Retina (tissue), 1 donor: ENCODE measurements around the gene ZBTB44.
"Not testable (repeated sequence)": the region's sequence is repeated elsewhere in the genome, so short reads cannot be mapped to it uniquely, and the experiment has no call there.

ENCODE experiments used
- DNase-seq: peaks from one replicate; pipeline ENCODE4 v3.0.0-alpha.2; 2016

Gene ZBTB44

GRCh38 chr11:130310622-130311021 is 4.1 kb downstream of the ZBTB44 start:
- DNase-seq, result no peak

- no peak for DNase-seq
Observed at GRCh38 chr11:130308886-130309285, 5.8 kb downstream of the ZBTB44 start.

DNA sequence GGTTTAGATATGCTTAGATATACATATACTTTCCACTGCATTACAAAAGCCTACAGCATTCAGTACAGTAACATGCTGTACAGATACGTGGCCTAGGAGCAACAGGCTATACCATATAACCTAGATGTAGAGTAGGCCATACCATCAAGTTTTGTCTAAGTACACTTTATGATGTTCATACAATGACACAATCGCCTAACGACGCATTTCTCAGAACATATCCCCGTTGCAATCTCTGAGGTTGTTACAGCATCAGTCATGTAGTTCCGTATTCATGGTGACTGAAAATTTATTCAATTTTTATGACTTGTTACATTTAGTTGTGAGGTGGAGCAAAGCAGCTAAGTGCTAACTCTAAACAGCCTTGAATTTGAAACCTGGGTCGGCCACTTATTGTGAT is 6.7 kb downstream of the ZBTB44 start:
- DNase-seq, result no peak

DNA sequence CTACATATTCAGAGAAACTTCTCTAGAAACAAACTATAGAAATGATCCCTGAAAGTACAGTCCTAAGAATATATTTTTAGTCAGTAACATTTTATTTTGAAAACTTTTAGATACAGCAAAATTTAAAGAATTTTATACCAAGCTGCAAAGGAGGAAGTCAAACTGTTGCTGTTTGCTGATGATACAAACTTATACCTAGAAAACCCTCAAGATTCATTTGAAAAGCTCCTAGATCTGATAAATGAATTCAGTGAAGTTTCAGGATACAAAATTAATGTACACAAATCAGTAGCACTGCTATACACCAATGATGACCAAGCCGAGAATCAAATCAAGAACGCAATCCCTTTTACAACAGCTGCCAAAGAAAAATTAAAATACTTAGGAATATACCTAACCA is 10.1 kb downstream of the ZBTB44 start:
- no peak for DNase-seq

GRCh38 chr11:130301002-130301401 is 13.7 kb downstream of the ZBTB44 start:
- no peak for DNase-seq

- no peak for DNase-seq
Observed at GRCh38 chr11:130300567-130300966, 14.2 kb downstream of the ZBTB44 start.

DNA sequence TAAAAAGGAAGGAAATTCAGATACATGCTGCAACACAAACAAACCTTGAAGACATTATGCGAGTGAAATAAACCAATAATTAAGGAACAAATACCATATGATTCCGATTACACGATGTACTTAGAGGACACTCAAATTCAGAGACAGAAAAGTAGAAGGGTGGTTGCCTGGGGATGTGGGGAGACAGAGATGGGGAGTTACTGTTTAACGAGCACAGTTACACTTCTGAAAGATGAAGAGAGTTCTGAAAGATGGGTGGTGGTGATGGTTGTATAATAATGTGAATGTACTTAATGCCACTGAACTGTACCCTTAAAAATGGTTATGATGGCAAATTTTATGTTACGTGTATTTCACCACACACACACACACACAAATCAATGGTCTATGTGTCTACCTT is 14.7 kb downstream of the ZBTB44 start:
- no peak for DNase-seq

DNA sequence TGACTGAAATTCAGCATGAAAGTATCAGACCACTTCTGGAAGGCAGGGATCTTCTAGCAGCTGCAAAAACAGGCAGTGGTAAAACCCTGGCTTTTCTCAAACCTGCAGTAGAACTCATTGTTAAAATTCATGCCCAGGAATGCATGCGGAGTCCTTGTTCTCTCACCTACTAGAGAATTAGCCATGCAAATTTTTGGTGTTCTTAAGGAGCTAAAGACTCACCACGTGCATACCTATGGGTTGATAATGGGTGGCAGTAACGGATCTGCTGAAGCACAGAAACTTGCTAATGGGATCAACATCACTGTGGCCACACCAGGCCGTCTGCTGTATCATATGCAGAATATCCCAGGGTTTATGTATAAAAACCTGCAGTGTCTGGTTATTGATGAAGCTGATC is 19.1 kb downstream of the ZBTB44 start:
- DNase-seq, result no peak

DNA sequence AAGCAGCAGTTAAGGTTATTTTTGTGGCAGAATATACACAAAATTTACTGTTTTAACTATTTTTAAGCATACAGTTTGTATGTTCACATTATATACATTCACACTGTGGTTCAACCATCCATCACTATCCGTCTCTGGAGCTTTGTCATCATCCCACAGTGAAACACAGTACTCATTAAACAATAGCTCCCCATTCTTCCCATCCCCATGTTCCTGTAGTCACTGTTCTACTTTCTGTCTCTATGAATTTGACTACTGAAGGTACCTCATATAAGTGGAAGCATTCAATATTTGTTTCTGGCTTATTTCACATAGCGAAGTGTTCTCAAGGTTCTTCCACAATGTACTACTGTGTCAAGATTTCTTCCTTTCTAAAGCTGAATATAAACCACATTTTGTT is 32.6 kb downstream of the ZBTB44 start:
- DNase-seq, result no peak

GRCh38 chr11:130281341-130281740 is 33.4 kb downstream of the ZBTB44 start:
- DNase-seq, result not testable (repeated sequence)

GRCh38 chr11:130279989-130280388 is 34.7 kb downstream of the ZBTB44 start:
- no peak for DNase-seq

- no peak for DNase-seq
Observed at GRCh38 chr11:130278745-130279144, 36.0 kb downstream of the ZBTB44 start.

DNA sequence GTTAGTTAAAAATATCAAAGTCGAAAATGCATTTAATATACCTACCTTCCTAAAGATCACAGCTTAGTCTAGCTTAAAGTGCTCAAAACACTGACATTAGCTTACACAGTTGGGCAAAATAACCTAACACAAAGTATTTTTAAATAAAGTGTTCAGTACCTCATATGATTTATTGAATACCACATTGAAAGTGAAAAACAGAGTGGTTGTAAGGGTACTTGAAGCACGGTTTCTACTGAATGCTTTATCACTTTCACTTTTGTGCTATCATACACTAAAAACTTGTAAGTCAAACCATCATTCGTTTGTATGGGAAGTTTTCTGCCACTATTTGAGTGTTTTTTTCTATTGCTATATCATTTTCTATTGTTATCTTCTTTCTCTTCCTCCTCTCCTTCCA is 36.6 kb downstream of the ZBTB44 start:
- DNase-seq, result no peak

GRCh38 chr11:130272336-130272735 is 42.4 kb downstream of the ZBTB44 start:
- DNase-seq, result no peak

GRCh38 chr11:130269326-130269943 is 45.3 kb downstream of the ZBTB44 start:
- no peak for DNase-seq

DNA sequence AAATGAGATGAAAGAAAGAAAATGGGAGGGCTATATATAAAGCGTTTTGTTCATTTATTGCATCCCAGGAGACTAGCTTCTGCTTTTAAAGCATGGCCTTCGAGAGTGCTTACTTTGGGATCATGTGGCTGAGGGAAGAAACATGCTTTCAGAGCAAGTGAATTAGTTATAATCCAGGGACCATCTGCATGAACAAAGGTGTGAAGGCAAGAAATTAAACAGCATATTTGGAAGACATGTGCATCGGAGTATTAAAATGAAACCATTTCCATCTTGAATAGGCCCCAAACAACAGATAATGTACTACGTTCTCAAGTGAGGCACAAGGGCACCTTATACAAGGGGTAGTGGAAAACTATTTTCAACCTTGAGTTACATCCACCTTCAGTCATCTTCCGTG is 51.4 kb downstream of the ZBTB44 start:
- no peak for DNase-seq

DNA sequence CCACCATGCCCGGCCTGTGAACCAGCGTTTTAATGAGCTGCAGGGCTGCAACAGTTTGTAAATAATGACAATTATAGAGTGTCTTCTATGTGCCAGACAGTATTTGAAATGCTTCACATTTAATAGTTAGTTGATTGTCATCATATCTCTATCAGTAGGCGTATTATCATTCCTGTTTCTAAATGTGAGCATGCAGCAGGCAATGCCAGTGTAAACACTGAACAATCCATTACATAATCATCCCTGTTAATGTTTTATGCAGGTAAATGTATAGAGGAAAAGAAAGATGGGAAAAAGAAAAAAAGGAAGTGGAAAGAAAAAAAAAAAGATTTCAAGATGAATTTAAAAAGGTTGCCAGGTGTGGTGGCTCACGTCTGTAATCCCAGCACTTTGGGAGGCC is 52.3 kb downstream of the ZBTB44 start:
- DNase-seq, result no peak

DNA sequence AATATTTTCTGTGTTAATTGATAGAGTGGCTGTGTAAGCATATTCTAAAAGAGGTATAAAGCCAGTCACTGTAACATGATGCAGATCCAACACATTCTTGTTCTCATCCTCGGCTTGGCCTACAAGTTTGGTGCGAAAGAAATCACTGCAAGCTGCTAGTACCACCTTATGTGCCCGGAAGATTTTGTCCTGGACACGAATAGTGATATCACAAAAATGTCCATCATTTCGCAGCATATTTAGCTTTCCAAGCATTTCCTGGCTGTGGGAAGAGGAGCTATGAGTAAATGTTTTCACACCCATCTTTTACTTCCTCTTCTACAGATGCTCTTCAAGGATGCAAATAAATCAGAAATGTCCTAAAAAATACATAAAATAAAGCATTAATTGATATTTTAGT is 53.1 kb downstream of the ZBTB44 start:
- DNase-seq, result no peak

DNA sequence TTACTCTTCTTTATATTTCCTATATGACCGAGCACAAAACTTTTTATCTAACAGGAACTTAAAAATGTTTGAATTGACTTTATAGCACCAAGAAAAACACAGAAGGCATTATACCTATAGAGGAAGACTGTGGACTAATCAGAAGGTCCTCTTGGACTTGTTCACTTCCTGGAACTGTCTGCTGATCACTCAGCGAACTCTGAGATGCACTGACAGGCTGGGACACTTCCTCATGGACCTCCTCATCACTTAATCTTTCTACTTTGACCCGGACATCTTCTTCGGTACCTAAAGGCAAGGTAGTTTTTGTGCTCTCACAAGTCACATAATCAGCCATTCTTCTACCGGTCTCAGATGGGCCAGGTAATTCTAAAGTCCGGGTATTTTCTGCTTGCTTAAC is 54.0 kb downstream of the ZBTB44 start:
- DNase-seq, result no peak

- DNase-seq, result no peak
Observed at GRCh38 chr11:130260080-130260627, 54.6 kb downstream of the ZBTB44 start.

DNA sequence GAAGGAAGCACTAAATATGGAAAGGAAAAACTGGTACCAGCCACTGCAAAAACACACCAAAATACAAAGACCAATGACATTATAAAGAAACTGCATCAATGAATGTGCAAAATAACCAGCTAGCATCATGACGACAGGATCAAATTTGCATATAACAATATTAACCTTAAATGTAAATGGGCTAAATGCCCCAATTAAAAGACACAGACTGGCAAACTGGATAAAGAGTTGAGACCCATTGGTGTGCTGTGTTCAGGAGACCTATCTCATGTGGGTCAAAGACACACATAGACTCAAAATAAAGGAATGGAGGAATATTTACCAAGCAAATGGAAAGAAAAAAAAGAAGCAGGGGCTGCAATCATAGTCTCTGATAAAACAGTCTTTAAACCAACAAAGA is 63.0 kb downstream of the ZBTB44 start:
- DNase-seq, result not testable (repeated sequence)

DNA sequence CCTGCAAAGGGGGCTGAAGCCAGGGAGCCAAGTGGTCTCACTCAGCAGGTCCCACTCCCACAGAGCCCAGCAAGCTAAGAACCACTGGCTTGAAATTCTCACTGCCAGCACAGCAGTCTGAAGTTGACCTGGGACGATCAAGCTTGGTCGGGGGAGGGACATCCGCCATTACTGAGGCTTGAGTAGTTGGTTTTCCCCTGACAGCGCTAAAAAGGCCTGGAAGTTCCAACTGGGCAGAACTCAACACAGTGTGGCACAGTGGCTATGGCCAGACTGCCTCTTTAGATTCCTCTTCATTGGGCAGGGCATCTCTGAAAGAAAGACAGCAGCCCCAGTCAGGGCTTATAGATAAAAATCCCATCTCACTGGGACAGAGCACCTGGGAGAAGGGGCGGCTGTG is 64.8 kb downstream of the ZBTB44 start:
- not testable (repeated sequence) for DNase-seq

DNA sequence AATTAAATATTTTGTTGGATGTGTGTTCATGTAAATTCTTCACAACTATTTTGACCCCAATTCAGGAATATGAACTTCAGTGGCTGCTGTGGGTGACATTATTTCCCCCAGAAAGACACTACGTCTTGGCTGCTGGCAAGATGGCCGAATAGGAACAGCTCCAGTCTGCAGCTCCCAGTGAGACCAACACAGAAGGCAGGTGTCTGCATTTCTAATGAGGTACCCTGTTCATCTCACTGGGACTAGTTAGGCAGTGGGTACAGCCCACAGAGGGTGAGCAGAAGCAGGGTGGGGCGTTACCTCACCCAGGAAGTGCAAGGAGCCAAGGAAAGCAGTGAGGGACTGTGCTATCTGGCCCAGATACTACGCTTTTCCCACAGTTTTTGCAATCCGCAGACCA is 65.3 kb downstream of the ZBTB44 start:
- DNase-seq, result no peak

DNA sequence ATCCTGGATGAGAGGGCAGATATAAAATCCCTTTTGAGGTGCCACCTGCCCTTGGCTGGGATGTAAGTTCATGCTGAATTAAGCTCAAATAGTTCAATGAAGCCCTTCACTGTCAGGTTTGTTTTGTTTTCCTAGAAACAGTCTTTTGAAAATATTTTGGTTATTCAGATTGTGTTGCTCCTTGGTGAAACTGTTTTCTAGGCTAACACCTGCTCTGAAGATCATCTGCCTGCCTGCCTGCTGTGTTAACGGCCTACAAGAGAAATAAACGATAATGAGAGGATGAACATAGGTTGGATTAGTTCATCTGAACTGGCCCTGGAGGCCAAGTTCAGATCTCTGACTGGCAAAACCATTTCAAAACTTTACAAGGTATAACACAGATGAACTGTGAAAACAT is 67.4 kb downstream of the ZBTB44 start:
- DNase-seq, result peak; percentile 17

GRCh38 chr11:130246738-130247137 is 68.0 kb downstream of the ZBTB44 start:
- DNase-seq, result peak; percentile 7
